T-helper 1 cell (primary cell): ENCODE results near the gene PBXIP1.

Experiments used
- DNase-seq, 5 donors: peaks; one replicate each; pipeline ENCODE4 v3.0.0-alpha.2; 2012 to 2020

PBXIP1 gene

GRCh38 chr1:154954541-154954940, 1.4 kb downstream of the PBXIP1 start:
- no peak for DNase-seq

DNA sequence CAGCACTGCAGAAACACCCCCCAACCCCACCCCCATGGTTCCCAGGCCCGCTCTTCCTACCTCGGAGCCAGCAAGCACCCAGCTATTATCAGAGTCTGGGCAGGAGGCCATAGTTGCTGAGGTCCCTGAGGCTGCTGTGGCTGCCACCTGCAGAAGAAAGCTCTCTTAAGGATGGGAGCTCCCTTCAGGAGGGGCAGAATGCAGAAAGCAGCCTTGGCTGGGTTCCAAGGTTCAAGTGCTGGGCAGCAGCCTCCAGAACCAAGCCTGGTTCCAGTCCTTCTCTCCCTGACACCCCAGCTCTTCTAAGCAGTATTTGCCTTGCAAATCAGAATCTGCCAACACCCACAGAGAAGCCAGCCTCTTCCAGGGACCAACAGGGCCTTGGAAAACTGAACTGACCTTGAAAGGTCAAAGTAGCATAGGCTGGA, 2.3 kb downstream of the PBXIP1 start:
- DNase-seq = no peak

DNA sequence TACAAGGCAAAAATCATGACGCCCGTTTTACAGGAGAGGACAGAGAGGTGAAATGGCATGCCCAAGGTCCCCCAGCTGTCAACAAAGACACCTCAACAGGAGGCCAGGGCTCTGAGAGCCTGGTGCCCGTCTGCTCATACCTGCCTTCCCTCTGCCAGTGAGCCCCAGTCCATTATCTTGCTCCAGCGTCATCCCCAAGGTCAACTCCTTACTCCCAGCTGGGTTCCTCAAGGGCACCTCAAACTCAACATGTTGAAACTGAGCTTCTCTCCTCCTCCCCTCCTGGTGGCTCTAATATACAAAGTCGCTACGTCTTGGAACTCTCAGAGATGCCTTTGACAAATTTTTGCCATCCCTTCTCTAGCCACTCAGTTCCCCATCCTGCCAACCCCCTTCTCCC, 3.2 kb downstream of the PBXIP1 start:
- no peak for DNase-seq

DNA sequence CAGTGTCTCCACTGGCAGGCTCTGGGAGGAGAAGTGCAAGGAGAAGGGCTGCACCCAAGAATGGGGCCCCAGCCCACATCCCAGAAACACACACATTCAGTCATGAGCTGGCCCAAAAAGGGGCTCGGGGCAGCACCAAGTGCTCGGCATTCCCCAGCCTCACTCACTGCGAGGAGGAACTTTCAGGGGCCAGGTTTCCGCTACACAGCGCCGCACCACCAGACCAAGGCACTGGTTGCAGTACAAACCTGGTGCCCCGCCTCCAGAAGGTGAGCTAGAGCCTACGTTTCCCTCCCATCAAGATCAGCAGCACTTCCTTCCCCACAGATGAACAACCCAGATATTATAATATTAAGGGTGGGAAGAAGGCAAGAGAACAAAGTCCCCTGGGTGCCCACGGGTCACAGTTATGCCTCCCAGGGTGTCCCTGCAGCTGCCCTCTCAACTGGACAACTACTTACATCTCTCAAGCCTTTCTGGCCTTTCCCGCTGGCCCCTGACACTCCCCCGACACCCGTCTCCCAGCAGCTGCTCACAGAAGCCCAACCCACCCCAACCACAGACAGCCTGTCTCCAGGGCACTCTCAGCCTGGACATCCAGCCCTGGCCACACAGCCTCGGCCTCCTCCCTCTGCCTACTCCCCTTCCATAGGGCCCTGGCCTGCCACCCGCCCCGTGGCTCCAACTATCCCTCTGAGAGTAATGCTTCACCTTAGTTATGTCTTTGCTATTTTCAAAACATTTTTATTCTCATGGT, 3.8 kb downstream of the PBXIP1 start:
- DNase-seq = peak; percentile 50 to 71 (median 59)

DNA sequence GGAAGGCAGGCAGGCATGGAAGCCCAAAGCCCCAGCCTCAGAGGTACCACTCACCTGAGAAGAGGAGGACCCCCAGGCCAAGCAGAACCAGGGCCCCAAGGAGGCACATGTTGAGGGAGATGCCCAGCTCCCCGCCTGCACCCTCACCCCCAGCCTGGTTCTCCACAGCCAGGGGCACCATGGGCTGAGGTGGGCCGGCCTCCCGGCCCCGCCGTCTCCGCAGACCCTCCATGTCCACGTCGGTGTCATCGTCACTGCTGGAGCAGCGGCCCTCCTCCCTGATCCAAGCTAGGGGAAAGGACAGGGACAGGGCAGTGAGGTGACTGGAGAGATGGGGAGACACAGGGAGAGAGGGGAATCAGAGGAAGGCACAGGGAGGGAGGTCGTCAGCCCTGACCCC, 7.8 kb downstream of the PBXIP1 start:
- no peak for DNase-seq

DNA sequence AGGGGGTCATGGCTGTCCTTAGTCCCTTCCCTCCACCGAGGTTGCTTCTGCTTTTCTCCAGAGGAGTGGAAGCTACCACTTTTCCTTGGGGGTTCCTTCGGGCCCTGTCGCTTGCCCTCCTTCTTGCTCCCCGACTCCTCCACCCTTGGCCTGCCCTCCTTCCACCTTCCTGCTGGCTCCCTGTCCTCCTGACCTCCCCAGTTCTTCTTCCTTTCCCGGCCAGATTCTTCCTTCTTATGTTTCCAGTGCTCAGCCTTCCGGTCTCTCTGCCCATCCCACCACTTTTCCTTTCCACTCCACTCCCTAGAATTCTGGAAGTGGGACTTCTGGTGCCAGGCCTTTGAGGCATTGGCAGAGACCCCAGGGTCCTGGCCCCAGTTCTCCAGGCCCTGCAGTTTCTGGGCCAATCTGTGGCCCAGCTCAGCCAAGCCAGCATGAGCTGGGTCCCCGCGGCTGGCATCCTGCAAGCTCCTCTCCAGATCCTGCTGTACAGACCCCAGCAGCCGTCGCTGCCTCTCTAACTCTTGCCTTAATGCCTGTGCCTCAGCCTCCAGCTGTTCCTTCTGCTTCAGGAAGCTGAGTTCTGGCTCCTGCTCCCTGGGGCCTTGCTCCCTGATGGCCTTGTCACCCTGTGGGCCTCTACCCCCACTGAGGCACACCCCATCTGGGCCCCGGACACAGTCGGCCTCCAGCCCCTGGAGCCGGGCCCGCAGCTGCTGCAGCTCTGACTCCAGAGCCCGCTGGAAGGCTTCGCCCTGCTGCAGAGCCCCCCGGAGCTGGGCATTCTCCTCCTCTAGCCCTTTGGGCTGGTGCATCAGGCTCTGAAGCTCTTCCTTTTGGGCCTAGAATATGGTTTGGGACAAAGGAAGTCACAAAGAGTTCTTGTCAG, 9.7 kb downstream of the PBXIP1 start:
- DNase-seq = no peak

DNA sequence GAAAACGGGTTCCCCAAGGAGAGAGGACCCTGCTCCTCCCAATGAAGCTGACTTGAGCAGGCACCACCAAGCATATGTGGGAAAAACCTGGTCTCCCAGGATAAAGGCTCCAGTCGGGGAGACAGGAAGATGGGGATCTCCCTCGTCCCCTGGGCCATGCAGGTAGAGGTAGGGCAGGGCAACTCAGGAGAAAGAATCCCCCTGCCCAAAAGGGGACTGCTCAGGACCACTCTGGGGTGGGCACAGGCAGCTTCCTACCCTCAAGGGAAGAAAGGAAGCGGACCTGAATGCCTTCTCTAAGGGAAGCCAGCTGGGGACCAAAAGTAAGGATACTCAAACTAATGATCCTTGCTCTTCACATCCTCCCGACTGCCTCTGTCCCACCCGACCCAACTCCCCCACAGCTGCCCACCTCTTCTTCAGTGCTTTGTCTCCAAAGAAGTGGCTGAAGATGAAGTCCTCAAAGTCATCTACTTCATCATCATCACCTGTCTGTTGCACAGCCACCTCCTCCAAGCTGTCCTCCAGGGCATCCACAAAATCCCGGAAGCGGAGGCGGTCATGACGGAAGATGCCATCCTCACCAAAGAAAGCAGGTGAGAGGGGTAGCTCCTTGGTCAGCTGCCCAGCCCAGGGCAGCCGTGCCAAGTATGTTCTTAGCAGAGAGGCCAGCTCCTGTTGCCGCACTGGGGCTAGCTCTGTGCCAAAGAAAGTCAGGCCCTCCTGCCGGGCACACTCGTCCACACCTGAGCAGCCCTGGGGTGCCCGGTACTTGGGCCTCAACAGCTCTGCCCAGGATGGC, 10.5 kb downstream of the PBXIP1 start:
- no peak for DNase-seq

DNA sequence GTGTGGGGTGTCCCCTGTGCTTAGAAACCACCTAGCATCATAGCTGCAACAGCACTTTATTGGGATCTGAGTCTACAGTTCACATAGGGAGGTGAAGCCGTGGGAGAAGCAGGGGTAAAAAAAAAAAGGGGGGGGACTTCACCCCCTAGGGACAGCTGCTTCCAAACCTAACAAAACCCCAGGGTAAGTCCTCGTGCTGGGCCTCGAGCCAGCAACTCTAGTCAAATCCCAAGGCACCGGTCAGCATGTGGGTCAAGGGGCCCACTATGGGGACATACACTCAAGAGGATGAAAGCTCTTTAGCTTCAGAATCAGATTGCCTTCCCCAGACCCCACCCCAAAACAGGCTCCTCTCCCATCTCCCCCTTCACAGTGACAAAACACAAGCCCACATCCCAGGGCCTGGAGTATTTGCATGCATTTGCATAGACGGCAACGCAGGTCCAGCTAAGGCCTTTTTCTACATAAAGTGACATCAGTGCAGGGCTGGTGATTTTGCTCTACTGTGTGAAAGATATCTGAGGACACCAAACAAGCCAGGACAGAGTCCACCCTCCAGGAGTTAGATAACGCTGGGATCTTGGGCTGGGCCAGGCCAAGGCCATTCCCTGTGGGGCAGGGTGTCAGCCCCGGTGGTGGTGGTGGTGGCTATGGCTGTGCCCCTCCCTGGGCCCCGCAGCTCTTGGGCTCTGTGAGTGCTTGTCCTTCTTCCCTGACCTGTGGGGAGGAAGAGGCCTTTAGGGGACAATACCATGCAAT, 11.3 kb downstream of the PBXIP1 start:
- DNase-seq = no peak

GRCh38 chr1:154943649-154944400, 12.1 kb downstream of the PBXIP1 start:
- DNase-seq = peak in 1 of 5 donors; percentile 58

- DNase-seq = no peak
These were observed 14.4 kb downstream of the PBXIP1 start for GRCh38 chr1:154941333-154942013.

DNA sequence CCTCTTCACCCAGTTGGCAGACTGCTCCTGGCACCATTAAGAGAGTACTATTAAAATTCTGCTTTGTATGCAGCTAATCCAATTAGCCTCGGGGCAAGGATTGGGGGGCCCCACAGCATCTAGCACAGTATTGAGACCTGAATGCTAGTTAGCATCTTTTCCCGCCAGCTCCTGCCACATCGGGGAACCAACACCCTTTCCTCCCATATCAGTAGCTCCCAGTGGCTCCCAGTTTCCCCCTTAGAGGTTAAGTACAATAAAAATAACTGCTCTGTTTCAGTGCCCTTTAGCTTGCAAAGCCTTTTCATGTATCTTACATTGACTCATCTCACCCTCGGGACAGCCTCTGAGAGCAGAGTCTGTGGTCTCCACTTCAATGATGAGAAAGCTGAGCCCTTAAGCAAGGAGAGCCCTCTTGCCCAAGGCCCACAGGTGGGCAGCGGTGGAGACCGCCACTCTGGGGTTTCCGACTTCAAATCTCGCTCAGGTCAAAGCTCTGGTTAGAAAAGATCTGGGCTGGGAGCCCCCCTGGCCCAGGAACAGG, 15.2 kb downstream of the PBXIP1 start:
- peak in 1 of 5 donors; percentile 70 for DNase-seq

DNA sequence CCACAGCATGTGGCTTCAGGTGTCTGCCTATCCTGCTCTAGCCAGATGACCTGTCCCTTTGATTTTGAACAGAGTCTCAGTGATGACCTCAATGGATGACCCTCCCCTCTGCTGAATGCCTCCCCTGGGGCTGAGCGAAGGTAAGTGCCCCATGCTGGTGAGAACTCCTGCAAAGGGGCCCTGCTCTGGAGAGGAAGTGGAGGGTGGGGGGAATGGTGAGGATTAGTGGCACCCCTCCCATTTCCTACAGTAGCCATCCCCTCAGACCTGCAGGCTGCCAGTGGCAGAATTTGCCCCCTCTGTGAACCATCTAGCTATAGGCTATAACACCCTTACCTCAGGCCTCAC, 15.7 kb downstream of the PBXIP1 start:
- DNase-seq = no peak

DNA sequence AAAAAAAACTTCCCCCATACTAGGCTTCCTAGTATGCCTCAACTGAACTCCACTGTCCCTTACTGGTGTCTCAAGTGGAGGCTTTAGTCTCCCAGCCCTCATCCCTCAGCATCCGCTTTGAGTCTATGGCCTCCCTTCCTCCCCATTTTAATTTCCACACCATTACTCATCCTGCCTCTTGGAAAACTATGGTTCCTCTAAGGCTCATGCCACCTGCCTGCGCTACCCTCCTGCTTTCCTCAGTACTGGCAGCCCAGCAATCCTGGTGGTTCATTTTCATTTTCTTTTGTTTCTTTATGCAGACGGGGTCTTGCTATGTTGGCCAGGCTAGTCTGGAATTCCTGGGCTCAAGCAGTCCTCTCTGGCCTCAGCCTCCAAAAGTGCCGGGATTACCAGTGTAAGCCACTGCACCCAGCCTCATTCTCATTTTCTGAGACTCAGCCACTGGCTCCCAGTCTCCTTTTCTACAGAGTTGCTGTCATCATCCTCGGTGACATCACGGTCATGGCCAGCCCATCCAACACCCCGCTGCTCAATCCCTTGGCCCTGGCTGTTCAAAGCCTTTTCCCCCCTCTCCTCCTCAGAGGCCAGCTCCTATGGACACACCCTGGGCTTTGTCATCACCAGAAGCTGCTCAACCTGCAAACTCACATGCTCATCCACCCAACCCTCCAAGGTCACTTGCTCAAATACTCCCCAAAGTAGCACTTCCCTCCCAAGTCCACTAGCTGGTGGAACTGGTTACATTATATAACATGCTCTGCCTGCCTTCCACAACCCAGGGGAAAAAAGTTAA, 17.1 kb downstream of the PBXIP1 start:
- DNase-seq = no peak

DNA sequence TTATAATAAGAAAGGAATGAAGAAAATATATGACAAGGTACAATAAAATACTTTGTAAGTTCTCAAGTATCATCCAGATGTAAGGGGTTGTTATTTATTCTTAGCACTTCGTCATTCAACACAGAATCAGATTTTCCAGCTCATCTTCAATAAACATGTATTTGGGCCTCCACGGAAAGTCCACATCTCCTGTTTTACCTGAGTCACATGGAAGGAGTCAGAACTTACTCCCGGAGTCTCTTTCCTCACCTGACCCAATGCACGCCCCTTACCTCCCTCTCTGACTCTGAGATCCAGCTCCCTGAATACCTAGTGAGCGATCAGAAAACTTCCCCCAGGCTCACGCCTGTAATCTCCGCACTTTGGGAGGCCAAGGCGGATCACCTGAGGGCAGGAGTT, 17.9 kb downstream of the PBXIP1 start:
- no peak for DNase-seq

DNA sequence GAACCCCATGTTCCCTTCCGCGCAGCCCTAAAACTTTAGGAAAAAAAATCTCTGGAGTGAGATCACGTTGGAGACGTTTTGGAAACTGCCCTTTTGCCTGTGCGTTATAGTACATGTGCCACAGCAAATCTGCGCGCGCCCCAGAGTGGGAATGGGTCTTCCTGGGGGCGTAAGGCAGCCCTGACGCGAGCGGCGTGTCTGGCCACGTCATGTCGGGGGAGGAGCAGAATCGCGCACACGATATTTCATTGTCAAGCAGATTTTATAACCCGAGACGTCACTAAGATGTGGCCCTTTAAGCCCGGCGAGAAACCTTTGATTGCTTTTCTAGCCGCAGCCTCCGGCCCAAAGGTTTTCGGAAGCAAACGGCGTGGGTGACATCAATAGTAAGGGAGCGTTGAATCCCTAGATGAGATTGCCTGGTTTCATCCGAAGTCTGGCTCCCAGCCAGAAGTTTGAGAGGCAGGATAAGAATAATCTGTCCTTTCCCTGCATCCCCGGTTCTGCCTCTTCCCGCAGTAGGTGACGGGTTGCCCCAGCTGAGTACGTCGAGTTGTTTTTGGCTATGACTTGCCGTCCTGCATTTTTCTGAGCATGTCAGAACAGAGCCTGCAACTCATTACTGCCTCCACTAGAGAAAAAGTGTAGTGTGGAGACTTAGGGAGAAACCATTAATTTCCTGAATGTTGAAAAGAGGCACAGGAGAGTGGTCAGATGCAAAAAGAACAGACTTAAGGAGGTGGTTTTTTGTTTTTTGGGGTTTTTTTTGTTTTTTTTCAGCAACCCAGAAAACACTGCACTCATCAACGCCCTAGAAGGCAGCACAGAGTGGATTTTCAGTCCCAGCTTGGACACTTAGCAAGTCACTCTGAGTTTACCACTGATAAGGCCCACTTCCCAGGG, 18.6 kb downstream of the PBXIP1 start:
- peak; percentile 80 to 98 (median 87) for DNase-seq

GRCh38 chr1:154936555-154937084, 19.3 kb downstream of the PBXIP1 start, which contains the start of gene PMVK:
PMVK (minus strand) TSS chr1:154936719; CDS start chr1:154936685, 34 bp downstream.
- peak; percentile 88 to 96 (median 94) for DNase-seq

- DNase-seq = no peak
These were observed 19.9 kb downstream of the PBXIP1 start for GRCh38 chr1:154935749-154936554.
